ENCODE measurements around the gene TEKT3.

Gene TEKT3

GRCh38 chr17:15319452-15320010 lies 21.9 kb downstream of the TEKT3 start:
- DNase-seq (ENCODE audit: low spot score): no peak
- TF ChIP-seq CTCF (IDR thresholded peaks at IDR 0.05; ENCODE audit: extremely low read depth, missing control alignments): no peak

- no peak for TF ChIP-seq CTCF (IDR thresholded peaks at IDR 0.05; ENCODE audit: extremely low read depth, missing control alignments)
- DNase-seq (ENCODE audit: low spot score): no peak
Observed at GRCh38 chr17:15311996-15312395, 29.4 kb downstream of the TEKT3 start.

- no peak for TF ChIP-seq CTCF (IDR thresholded peaks at IDR 0.05; ENCODE audit: extremely low read depth, missing control alignments)
Observed at GRCh38 chr17:15309793-15310192, 31.6 kb downstream of the TEKT3 start.

GRCh38 chr17:15309236-15309635 lies 32.2 kb downstream of the TEKT3 start:
- no peak for TF ChIP-seq CTCF (IDR thresholded peaks at IDR 0.05; ENCODE audit: extremely low read depth, missing control alignments)
- DNase-seq (ENCODE audit: low spot score): no peak

More at GRCh38 chr17:15309793-15310192, 31.6 kb downstream of the TEKT3 start:
- DNase-seq (ENCODE audit: low spot score): no peak

GRCh38 chr17:15308758-15309157 lies 32.6 kb downstream of the TEKT3 start:
- DNase-seq (ENCODE audit: low spot score): no peak
- TF ChIP-seq CTCF (IDR thresholded peaks at IDR 0.05; ENCODE audit: extremely low read depth, missing control alignments): no peak

GRCh38 chr17:15307710-15308111 lies 33.7 kb downstream of the TEKT3 start:
- no peak for TF ChIP-seq CTCF (IDR thresholded peaks at IDR 0.05; ENCODE audit: extremely low read depth, missing control alignments)
- no peak for DNase-seq (ENCODE audit: low spot score)

- TF ChIP-seq CTCF (IDR thresholded peaks at IDR 0.05; ENCODE audit: extremely low read depth, missing control alignments): no peak
Observed at GRCh38 chr17:15303851-15304250, 37.5 kb downstream of the TEKT3 start.

More at GRCh38 chr17:15303851-15304250, 37.5 kb downstream of the TEKT3 start:
- DNase-seq (ENCODE audit: low spot score): no peak

All from GM20000 (cell line).